Measurements from ENCODE around the gene CDCA5.

CDCA5 gene

GRCh38 chr11:65102142-65103095, 18.6 kb upstream of the CDCA5 start:
- no peak for DNase-seq (ENCODE audit: low read depth)
- TF ChIP-seq CTCF (IDR thresholded peaks at IDR 0.05; ENCODE audit: control insufficient read depth, insufficient read depth, low read depth, low read length, missing control alignments) = no peak
- no peak overlapping the region for H3K4me3 ChIP-seq (ENCODE audit: control insufficient read depth, low read depth, low read length)

- TF ChIP-seq CTCF (IDR thresholded peaks at IDR 0.05; ENCODE audit: control insufficient read depth, insufficient read depth, low read depth, low read length, missing control alignments) = no peak
- no peak for DNase-seq (ENCODE audit: low read depth)
- no peak overlapping the region for H3K4me3 ChIP-seq (ENCODE audit: control insufficient read depth, low read depth, low read length)
These were observed 17.0 kb upstream of the CDCA5 start for GRCh38 chr11:65100674-65101350.

- no peak for TF ChIP-seq CTCF (IDR thresholded peaks at IDR 0.05; ENCODE audit: control insufficient read depth, insufficient read depth, low read depth, low read length, missing control alignments)
- DNase-seq (ENCODE audit: low read depth) = no peak
- peak overlapping the region; percentile 77 for H3K4me3 ChIP-seq (ENCODE audit: control insufficient read depth, low read depth, low read length)
These were observed 13.1 kb upstream of the CDCA5 start for GRCh38 chr11:65096926-65097325.

GRCh38 chr11:65095974-65096806, 12.3 kb upstream of the CDCA5 start, which contains the start of gene VPS51:
VPS51 (plus strand) TSS chr11:65096214; CDS start chr11:65096251, 37 bp downstream.
- TF ChIP-seq CTCF (IDR thresholded peaks at IDR 0.05; ENCODE audit: control insufficient read depth, insufficient read depth, low read depth, low read length, missing control alignments) = no peak
- peak; percentile 73 for DNase-seq (ENCODE audit: low read depth)
- peak within 1 kb of the TSS; percentile 77 for H3K4me3 ChIP-seq (ENCODE audit: control insufficient read depth, low read depth, low read length)

- TF ChIP-seq CTCF (IDR thresholded peaks at IDR 0.05; ENCODE audit: control insufficient read depth, insufficient read depth, low read depth, low read length, missing control alignments) = no peak
- H3K4me3 ChIP-seq (ENCODE audit: control insufficient read depth, low read depth, low read length) = peak overlapping the region; percentile 77
- no peak for DNase-seq (ENCODE audit: low read depth)
These were observed 11.6 kb upstream of the CDCA5 start for GRCh38 chr11:65095427-65095826.

GRCh38 chr11:65090628-65091027, 6.8 kb upstream of the CDCA5 start:
- TF ChIP-seq CTCF (IDR thresholded peaks at IDR 0.05; ENCODE audit: control insufficient read depth, insufficient read depth, low read depth, low read length, missing control alignments) = no peak
- no peak overlapping the region for H3K4me3 ChIP-seq (ENCODE audit: control insufficient read depth, low read depth, low read length)
- no peak for DNase-seq (ENCODE audit: low read depth)
